ENCODE results near the gene CORO1C.

CORO1C gene

GRCh38 chr12:108764540-108765288 lies 33.4 kb upstream of the CORO1C start:
- H3K4me3 ChIP-seq (ENCODE audit: low read depth, low read length), result no peak overlapping the region
- DNase-seq (ENCODE audit: low read depth), result no peak
- TF ChIP-seq CTCF (IDR thresholded peaks at IDR 0.05; ENCODE audit: control insufficient read depth, extremely low read depth, insufficient read depth), result no peak

GRCh38 chr12:108761226-108761625 lies 29.9 kb upstream of the CORO1C start:
- H3K4me3 ChIP-seq (ENCODE audit: low read depth, low read length), result no peak overlapping the region
- no peak for DNase-seq (ENCODE audit: low read depth)
- TF ChIP-seq CTCF (IDR thresholded peaks at IDR 0.05; ENCODE audit: control insufficient read depth, extremely low read depth, insufficient read depth), result no peak

- no peak for DNase-seq (ENCODE audit: low read depth)
- TF ChIP-seq CTCF (IDR thresholded peaks at IDR 0.05; ENCODE audit: control insufficient read depth, extremely low read depth, insufficient read depth), result no peak
- no peak overlapping the region for H3K4me3 ChIP-seq (ENCODE audit: low read depth, low read length)
These were observed 28.6 kb upstream of the CORO1C start for GRCh38 chr12:108759924-108760323.

GRCh38 chr12:108757856-108758255 lies 26.5 kb upstream of the CORO1C start:
- H3K4me3 ChIP-seq (ENCODE audit: low read depth, low read length), result no peak overlapping the region
- no peak for TF ChIP-seq CTCF (IDR thresholded peaks at IDR 0.05; ENCODE audit: control insufficient read depth, extremely low read depth, insufficient read depth)
- DNase-seq (ENCODE audit: low read depth), result no peak

- no peak for DNase-seq (ENCODE audit: low read depth)
- no peak for TF ChIP-seq CTCF (IDR thresholded peaks at IDR 0.05; ENCODE audit: control insufficient read depth, extremely low read depth, insufficient read depth)
- no peak overlapping the region for H3K4me3 ChIP-seq (ENCODE audit: low read depth, low read length)
These were observed 25.1 kb upstream of the CORO1C start for GRCh38 chr12:108756421-108756820.

- no peak for TF ChIP-seq CTCF (IDR thresholded peaks at IDR 0.05; ENCODE audit: control insufficient read depth, extremely low read depth, insufficient read depth)
- no peak overlapping the region for H3K4me3 ChIP-seq (ENCODE audit: low read depth, low read length)
These were observed 24.2 kb upstream of the CORO1C start for GRCh38 chr12:108755481-108755880.

GRCh38 chr12:108753976-108754375 lies 22.7 kb upstream of the CORO1C start:
- TF ChIP-seq CTCF (IDR thresholded peaks at IDR 0.05; ENCODE audit: control insufficient read depth, extremely low read depth, insufficient read depth), result no peak
- no peak overlapping the region for H3K4me3 ChIP-seq (ENCODE audit: low read depth, low read length)
- DNase-seq (ENCODE audit: low read depth), result no peak

More at GRCh38 chr12:108755481-108755880, 24.2 kb upstream of the CORO1C start:
- DNase-seq (ENCODE audit: low read depth), result no peak

Measured in LNCaP clone FGC (cell line).